Activated T-cell treated with anti-CD3 and anti-CD28 coated beads, Interleukin-2, amount 50 U/mL, for 48 hours (primary cell): ENCODE results near the gene RNPS1.

Experiments used
- DNase-seq, 2 experiments: peaks; one replicate each; pipeline ENCODE4 v3.0.0-alpha.2; 2020

RNPS1 gene

DNA sequence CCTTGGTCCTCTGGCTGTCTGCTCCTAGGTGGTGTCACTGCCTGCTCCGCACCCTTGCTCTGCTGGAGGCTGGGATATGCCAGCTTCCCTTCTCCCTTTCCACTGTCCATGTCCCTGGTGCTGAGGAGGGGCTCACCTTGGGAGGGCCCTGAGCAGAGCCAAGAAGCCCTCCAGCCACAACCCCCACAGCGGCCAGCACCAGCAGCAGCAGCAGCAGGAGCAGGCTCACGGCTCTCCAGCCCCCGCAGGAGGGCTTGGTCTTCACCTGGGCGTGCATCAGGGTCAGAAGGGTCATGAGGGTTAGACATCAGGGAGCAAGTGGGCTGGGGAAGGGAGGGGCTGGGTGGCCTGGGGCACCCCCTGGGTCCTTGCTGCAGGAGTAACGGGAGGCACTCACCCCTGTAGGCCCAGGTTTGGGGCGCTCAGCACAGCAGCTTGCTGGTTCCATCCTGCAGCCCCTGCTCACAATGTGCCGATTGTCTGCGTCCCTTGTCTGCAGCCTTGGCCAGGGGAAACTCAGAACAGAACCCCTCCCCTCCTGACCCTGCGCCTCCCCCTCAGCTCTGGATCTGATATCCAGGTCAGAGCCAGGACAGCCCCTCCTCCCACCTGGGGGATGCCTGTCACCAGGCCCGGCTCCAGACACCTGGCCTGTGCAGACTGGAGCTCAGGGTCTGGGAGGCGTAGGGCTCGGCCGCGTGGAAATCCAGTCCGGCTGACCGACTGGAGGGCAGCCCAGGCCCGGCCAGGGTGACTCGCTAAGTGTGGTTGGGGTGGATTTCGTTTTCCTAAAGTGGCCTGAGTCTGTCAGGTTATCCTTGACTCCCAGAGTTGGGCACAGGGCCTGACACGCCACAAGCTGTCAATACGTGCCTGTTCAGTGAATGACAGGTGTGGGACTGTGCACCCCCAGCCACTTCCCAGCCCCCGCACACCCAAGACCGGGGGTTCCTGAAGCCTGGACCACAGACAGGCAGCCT is 57.2 kb downstream of the RNPS1 start, which contains the start of gene BRICD5:
BRICD5 (minus strand) TSS at position 478 of the 980 bp plus-strand sequence; CDS start at position 448, 30 bp downstream.
- DNase-seq: no peak

DNA sequence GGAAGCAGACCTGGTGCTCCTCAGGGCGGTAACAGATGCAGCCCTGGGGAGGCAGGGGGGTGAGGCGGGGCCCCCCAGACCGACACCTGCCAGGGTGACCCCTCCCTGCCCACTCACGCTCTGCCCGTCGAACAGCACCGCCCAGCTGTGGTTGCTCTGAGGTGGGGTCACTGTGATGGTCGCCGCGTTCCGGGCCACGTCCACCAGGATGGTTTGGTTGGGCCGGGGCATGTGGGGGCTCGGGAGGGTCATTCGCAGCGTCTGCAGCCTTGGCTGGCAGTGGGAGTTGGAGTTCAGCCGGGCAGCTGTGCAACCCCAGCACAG is 58.0 kb downstream of the RNPS1 start:
- no peak for DNase-seq

DNA sequence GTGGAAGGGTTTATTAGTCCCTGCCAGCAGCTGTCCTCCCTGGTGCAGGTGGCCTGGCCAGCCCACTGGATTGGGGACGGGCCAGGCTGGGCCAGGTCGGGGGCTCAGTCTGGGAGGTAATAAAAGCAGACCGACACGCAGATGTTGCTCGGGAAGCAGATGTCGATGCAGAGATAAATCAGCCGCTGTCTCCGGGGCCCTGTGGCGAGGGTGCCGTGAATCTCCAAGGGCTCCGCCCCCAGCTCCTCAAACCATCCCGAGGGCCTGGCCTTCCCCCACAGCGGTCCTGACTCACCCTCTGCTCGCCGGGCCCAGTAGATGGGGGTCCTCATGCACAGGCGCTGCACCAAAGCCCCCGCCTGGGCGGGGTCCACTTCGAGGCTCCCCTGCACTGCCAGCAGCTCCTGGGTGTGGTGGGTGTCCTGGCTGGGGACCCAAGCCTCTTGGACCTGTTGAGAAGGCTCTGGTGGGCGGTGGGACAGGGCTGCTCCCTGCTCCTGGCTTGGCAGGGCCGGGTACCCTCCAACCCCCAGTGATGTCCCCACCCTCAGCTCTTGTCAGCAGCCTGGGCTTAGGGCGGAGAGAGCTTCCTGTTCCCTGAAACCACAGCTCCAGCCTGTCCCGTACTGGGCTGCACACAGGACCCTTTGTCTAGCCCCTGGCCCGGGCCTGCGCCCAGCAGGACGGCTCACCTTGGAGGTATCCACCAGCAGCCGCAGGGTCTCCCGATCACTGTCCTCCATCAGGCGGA is 58.5 kb downstream of the RNPS1 start:
- DNase-seq: no peak

DNA sequence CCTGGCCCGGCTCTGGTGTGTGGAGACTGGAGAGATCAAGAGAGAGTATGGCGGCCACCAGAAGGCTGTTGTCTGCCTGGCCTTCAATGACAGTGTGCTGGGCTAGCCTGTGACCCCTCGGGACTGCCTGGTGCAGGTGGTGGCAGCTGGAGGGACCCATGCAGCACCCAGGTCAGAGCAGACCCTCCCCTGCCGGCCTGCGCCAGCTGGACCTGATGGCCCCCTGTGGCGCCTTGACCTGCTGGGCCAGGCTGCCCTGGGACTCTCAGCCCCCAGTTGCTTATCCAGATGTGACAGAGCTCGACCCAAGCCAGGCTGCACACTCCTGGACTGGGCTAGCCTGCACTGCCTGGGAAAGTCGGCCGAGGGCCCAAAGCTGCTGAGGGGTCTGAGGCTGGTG is 59.2 kb downstream of the RNPS1 start:
- DNase-seq: no peak

DNA sequence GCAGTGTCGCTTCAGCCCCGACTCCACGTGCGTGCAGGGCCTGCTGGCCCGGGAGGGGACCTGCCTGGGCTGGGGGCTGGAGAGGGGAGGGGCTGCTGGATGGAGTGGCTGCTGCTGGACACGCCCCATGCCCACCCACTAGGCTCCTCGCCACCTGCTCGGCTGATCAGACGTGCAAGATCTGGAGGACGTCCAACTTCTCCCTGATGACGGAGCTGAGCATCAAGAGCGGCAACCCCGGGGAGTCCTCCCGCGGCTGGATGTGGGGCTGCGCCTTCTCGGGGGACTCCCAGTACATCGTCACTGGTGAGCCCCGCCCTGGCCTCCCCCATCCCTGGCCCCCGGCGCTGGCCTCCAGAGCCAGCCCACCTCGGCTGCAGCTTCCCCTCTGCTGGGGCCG is 59.6 kb downstream of the RNPS1 start:
- no peak for DNase-seq

DNA sequence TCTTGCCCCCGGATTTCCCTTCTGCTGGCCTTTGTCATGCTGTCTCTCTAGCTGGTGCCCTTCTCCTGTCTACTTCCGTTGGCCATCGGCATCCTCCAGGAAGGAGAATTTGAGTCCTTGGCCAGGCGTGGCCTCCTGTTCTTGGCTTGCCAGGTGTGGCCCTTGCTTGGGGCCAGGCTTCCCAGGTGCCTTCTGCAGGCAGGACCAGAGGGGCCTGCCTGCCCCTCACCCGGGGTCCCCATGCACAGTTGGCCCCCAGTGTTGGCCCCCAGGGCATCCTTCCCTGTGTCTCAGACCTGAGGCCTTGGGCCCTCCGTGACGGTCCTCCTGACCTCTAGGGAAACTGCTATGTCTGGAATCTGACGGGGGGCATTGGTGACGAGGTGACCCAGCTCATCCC is 60.1 kb downstream of the RNPS1 start:
- no peak for DNase-seq

DNA sequence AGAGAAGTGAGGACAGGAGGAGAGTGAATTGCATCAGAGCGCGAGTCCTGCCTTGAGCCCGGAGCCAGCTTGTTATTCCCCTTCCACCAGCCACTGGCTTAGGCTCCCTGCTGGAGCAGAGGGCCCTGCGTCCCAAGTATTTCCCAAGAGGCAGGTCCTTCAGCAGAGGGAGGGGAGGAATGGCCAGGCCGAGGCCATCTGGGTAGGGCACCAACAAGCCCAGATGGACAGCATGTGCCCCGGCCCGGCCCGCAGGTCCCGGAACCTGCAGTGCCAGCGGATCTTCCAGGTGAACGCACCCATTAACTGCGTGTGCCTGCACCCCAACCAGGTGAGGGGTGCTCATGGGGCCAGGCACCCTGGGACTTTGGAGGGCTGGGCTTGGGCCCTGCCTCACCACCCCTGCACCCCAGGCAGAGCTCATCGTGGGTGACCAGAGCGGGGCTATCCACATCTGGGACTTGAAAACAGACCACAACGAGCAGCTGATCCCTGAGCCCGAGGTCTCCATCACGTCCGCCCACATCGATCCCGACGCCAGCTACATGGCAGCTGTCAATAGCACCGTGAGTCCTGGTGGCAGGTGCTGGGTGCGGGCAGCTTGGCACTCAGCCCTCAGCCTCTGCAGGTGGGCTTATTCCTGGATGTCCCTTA is 61.0 kb downstream of the RNPS1 start:
- no peak for DNase-seq

DNA sequence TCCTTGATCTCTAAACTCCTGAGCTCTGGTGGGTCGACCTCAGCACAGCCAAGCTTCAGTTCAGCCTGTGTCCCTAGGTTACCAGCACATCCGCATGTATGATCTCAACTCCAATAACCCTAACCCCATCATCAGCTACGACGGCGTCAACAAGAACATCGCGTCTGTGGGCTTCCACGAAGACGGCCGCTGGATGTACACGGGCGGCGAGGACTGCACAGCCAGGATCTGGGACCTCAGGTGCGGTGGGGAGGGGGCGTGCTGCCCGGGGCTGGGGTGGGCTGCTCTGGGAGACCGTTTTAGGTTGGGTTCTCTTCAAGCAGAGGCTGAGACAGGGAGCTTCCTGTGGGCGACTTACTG is 61.5 kb downstream of the RNPS1 start:
- no peak for DNase-seq

DNA sequence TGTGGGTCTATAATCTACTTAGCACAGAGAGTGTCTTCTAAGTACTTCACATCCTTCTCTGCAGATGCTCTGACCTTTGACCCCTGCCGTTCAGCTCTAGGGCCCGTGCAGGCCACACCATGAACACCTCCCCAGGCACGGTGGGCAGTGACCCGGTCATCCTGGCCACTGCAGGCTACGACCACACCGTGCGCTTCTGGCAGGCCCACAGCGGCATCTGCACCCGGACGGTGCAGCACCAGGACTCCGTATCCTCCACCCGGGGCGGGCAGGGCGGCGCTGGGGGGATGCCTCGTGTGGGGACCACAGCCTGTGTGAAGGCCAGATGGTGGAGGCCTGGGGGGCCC is 62.0 kb downstream of the RNPS1 start:
- no peak for DNase-seq

DNA sequence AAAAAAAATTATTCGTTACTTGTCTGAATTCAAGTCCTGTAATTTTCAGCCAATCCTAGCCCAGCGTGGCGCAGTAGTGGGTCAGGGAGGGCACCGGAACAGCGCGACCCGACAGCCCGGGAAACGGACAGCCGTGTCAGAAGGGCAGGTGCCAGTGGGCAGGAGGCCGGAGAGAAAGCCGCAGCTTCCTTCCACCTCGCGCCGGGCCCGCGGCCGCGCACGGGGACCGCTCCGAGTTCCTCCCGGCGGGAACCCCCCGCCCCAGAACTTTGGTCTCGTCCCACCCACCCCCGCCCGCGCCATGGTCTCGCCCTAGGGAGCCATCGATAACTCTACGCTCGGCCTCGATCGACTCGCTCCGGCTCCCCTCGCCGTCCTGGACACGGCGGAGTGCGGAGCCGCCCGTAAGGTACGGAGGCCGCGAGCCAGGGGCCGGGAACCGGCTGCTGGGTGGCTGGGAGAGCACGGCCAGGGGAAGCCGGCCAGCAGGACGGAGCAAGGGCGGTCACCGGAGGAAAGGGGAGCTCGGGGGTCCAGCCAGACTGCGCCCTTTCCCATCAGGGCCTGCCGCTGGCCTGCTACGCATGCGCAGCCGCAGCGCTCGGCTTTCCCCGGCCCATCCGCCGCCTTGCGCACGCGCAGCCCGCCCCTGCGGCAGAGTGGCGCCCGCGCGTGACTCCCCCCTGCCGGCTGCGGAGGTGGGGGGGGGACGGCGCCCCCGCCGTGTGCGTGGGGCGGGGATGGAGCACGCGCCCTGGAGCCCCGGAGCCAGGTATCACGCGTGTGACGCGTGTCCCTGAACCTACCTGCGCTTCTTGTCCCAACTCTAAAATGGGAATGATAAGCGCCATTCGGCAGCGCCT is 62.6 kb downstream of the RNPS1 start, which contains the start of gene MLST8:
MLST8 (plus strand) TSS at position 351 of the 863 bp plus-strand sequence. CDS start 632 bp downstream, outside the sequence.
- peak; percentile 92 to 93 for DNase-seq

DNA sequence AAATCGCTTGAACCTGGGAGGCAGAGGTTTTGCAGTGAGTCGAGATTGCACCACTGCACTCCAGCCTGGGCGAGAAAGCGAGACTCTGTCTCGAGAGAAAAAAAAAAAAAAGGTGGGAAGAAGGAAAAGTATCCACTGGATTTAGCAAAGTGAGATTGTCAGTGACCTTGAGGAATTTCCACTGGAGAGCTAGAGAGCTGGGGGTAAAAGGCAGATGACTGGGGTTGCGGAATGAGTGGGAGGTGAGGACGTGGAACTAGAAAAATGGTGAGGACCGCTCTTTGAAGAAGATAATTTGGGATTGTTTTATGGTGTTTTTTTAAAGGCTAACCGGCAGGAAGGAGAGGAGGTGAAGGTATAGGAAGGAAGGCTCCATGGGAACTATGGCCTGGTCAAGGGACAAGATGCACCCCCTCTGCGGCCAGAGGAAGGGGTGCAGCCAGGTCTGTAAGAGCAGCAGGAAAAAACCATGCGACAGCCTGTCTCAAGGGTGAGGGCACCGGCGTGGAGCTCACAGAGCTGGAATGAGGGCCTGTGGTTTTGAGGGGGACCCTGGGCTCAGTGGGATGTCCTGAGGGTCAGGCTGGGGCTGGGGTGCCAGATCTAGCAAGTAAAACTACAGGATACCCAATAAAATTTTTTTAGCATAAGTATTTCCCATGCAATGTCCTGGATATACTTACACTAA is 63.4 kb downstream of the RNPS1 start:
- peak in 1 of 2 experiments; percentile 34 for DNase-seq
